HG03521 (cell line): Measurements from ENCODE around the gene UBAC2.
A peak's percentile ranks its signal among the peaks of the same experiment; 100 is the strongest.

Experiments
- ATAC-seq: cut with Tn5 transposase; IDR thresholded peaks from one replicate; pipeline ENCODE4 v1.9.1; 2021; ENCODE audit warnings: mild to moderate bottlenecking, moderate library complexity; ENCODE audit not compliant: unreplicated experiment

The UBAC2 gene, protein sequence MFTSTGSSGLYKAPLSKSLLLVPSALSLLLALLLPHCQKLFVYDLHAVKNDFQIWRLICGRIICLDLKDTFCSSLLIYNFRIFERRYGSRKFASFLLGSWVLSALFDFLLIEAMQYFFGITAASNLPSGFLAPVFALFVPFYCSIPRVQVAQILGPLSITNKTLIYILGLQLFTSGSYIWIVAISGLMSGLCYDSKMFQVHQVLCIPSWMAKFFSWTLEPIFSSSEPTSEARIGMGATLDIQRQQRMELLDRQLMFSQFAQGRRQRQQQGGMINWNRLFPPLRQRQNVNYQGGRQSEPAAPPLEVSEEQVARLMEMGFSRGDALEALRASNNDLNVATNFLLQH

DNA sequence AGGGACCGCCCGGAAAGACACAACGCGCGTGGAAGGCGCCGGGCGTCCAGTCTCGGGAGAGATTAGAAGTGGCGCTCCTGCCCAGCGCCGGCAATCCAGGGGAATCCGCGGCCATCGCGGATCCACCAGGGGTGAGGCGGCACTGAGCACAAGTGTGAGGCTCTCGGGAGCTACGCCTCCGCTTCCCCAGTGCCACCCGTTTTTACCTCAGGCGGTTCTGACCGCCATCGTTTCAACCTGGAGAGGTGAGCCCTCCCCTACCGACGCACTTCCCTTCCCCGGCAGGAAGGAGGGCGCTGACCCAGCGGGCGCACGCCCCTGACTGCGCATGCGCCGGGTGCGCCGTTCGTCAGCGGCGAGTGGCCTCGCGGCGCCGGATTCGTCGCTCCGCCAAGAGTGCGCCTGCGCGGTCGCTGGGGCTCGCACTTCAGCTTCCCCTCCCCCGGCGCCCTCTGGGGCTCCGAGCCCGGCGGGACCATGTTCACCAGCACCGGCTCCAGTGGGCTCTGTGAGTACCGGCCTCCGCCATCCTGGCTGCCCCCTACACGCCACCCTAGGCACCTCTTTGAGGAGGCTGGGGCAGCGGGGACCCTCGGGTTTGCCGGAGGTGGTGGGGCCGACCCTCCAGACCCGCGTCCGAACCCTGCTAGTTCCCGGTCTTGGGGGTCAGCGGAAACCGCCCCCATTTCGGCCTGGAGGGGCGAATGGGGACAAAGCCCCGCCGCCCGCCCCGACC, at the start of gene UBAC2:
Gene UBAC2, plus strand, starts transcription at position 423 of the 736 bp plus-strand sequence. Its CDS starts 55 bp downstream, at position 478.
- ATAC-seq: peak; percentile 63

- ATAC-seq: peak; percentile 84
These were observed 49.1 kb upstream of the UBAC2 start for GRCh38 chr13:99151516-99151915.

DNA sequence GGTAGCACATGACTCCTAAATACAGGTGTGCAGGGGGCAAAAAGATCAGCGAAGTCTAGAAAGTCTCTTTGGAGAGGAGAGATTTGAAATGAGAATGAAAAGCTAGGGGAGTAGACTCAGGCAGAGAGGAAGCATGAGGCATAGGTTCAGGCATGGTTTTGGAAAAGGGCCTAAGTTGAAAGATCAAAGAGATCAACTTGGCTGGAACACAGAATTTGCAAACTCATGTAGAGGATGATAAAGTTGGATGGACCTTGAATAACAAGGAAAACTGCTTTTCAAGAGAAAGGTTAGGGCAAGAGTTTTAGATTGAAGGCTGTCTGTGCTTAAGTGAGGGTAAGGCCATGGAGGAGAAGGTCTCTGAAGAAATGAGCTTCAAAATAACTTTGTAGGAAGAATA, 47.4 kb upstream of the UBAC2 start:
- ATAC-seq: no peak

DNA sequence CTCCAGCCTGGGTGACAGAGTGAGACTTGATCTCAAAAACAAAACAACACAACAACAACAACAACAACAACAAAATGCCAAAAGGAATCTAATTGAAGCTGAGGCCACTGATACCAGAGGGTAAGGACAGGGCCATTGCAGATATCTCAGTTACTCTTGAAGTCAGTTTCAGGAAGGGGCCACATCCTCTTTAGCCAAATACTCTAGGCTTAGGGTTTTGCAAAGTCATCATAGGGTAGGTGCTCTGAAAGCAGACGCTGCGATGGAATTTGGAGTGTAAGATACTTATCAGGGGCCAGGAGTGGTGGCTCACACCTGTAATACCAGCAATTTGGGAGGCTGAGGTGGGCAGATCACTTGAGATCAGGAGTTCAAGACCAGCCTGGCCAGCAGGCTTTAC, 46.6 kb upstream of the UBAC2 start:
- no peak for ATAC-seq

DNA sequence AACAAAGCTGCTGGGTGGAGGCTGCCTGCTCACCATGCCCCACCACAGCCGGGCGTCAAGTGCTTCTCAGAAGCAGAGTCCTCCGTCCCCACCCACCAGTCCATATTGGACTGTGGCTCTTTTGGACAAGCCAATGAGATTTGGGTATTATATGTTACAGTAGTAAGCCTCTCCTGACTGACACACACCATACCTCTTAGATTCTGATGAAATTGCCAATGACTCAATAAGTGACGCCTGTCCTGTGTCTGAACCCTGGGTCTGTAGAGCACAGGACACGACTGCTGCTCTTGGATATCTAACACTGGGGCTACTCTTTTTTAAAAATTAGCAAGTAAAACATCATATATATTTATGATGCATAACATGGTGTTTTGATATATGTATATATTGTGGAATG, 44.8 kb upstream of the UBAC2 start:
- ATAC-seq: no peak

DNA sequence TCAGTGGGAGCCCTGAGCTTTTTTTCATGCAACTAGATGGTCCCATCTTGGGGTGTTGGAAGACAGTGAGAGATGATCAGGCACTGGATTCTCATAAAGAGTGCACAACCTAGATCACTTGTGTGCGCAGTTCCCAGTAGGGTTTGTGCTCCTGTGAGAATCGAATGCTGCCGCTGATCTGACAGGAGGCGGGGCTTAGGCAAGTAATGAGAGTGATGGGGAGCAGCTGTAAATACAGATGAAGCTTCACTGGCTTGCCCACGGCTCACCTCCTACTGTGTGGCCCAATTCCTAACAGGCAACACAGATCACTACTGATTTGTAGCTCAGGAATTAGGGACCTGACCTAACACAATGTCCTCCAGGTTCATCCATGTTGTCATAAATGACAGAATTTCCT, 43.6 kb upstream of the UBAC2 start:
- ATAC-seq: no peak

GRCh38 chr13:99158846-99159245, 41.8 kb upstream of the UBAC2 start:
- ATAC-seq: no peak

- no peak for ATAC-seq
These were observed 41.2 kb upstream of the UBAC2 start for GRCh38 chr13:99159331-99160061.

DNA sequence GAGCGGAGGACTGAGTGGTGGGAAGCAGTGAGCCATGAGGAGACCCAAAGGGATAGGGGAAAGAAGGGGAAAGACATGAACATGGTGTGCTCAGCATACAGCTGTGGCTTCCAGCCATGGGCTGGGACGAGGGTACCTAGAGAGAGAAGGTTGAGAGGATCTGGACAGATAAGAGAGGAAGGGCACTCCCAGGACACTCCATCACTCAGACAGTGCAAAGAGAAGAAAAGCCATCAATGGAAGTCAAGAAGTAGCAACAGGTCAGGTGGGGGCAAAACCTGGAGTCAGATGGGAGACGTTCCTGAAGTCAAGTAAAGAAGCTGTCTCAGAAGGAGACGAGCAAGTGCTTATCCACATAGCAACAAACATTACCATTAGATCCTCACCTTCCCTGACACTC, 40.2 kb upstream of the UBAC2 start:
- no peak for ATAC-seq

DNA sequence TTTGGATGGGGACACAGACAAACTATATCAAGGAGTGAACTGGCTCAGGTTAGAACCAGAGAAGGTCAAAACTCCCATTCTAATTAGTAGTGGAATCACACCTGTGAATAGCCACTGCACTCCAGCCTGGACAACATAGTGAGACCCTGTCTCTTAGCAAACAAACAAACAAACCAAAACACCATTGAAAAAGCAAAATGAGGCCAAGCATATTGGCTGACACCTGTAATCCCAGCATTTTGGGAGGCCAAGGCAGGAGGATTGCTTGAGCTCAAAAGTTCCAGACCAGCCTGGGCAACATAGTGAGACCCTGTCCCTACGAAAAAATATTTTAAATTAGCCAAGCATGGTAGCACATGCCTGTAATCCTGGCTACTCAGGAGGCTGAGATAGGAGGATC, 39.1 kb upstream of the UBAC2 start:
- no peak for ATAC-seq

DNA sequence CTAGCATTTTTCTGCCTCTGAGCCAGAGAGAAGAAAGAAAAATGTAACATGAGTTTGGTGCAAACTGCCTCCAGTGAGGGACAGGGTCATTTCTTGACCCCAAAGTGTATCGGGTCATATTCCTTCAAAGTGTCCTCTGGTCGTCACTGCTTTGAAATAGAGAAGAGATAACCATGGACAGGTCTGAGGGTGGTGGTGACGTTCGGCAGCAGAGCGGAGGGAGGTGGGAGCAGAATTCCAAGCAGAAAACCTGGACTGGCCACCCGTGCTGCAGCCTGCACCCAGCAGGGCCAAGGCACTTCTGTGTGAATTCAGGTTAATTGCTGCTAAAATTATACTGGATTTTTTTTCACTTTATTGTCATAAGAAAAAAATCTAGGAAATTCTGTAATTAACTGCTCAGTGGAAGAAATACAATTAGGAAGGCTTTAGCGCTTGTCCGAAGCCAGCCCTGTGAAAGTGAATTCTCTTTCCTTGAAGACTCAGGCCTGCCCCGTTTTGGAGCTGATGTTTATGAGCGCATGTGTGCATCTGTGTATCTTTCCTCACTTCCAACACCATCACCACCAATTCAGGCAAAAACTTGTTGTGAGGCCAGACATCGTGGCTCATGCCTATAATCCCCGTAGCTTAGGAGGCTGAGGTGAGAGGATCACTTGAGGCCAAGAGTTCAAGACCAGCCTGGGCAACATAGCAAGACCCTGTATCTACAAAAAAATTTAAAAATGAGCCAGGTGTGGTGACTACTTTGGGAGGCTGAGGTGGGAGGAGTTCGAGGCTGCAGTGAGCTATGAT, 37.9 kb upstream of the UBAC2 start:
- ATAC-seq: no peak

- no peak for ATAC-seq
These were observed 36.4 kb upstream of the UBAC2 start for GRCh38 chr13:99164226-99164625.

DNA sequence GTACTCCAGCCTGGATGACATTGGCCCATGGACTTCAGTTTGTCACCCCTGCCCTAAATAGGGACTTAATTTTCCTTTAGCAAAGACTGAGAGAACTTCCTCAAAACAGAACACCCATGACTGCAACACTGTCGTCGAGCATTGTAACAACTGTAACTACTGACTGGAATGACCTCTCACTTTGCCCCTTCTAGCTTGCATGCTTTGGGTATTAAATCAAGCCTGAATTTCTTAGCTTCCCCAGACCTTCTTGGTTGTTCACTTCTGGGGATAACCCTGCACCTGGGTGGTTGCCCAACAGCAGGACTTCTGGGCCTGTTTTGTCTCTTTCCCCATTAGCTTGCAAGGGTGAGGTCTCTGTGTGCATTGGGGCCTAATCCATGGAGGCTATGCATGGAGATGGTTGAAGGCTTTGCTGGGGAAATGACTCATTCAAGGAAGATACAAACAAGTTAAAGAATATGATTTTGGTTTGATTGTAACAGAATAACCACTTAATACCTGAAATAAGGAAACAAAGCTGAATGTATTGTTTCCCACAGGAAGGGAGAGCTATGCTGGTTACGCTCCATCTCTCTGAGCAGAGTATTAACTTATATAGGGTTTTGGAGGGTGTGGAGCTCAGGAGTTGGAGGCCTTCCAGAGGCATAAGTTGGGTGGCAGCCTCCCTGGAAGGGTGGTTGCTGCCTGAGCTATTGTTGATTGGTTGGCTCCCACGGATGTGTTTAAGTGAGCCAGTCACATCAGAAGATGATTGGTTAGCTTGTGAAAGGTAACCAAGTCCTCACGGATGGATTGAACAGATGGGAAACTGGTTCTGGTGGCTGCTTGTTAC, 34.7 kb upstream of the UBAC2 start:
- no peak for ATAC-seq

DNA sequence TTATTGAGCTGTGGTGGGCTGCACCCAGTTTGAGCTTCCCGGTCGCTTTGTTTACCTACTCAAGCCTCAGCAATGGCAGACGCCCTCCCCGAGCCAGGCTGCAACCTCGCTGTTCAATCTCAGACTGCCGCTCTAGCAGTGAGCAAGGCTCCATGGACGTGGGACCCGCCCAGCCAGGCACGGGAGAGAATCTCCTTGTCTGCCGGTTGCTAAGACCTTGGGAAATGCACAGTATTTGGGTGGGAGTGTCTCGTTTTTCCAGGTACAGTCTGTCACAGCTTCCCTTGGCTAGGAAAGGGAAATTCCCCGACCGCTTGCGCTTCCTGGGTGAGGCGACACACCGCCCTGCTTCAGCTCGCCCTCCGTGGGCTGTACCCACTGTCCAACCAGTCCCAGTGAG, 27.7 kb upstream of the UBAC2 start:
- no peak for ATAC-seq

GRCh38 chr13:99173606-99174005, 27.0 kb upstream of the UBAC2 start:
- ATAC-seq: no peak

DNA sequence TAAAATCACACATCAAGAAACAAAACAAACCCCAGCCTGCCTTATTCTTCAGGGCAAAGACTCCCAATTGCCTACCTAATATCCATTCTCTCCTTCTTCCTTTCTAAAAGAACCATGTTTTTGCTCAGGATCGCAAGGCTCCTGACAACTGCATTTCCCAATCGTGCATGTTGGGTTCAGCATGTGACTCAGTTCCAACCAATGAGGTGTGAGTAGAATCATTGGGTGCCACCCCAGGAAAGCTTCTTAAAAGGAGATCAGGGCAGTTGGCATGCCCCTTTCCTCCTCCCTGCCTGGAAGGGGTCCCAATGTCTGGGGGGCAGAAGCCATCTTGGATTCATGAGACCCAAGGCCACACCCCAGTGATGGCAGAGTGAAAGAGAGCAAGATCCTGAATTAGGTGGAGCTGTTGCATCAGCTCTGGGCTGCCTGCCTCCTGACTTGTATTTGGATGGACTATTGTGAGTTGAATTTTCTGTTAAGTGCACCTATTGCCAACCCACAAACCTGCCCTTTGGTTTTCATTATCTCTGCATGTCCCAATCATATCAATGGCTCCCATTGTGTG, 26.0 kb upstream of the UBAC2 start:
- no peak for ATAC-seq

GRCh38 chr13:99176309-99177276, 24.1 kb upstream of the UBAC2 start:
- ATAC-seq: peak; percentile 77

- ATAC-seq: peak; percentile 44
These were observed 22.0 kb upstream of the UBAC2 start for GRCh38 chr13:99178636-99179035.

DNA sequence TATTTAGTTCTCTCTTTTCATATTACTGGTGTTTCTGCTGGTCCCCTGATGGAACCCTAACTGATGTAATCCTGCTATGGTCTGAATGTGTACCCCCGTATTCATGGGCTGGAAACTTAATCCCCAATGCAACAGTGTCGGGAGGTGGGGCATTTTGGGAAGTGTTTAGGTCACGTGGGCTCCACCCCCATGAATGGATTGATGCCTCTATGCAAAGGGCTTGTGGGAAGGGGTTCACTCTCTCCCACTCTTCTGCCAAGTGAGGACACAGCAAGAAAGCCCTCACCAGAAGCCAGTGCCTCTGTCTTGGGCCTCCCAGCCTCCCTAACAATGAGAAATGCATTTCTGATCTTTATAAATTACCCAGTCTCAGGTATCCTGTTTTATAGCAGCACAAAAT, 21.2 kb upstream of the UBAC2 start:
- no peak for ATAC-seq
